H9 (cell line): ENCODE results near the gene FAM131C. TPM values are rescaled to one million over a fixed set of nuclear protein-coding genes. Genes with fewer than 3 reads are reported as not detected.

Experiments
- DNase-seq: peaks from one replicate; pipeline ENCODE4 v3.0.0-alpha.2; 2017
- H2AFZ ChIP-seq: one replicate; pipeline ENCODE4 v1.6.1; 2013; ENCODE audit warnings: mild to moderate bottlenecking, low read length, control low read depth, moderate library complexity
- H2AK5ac ChIP-seq: 2 replicates; pipeline ENCODE4 v1.6.1; 2013; ENCODE audit warnings: low read length, control low read depth, mixed read lengths; ENCODE audit not compliant: insufficient read length
- H2BK120ac ChIP-seq: one replicate; pipeline ENCODE4 v1.6.1; 2013; ENCODE audit warnings: low read depth, mild to moderate bottlenecking, low read length, control low read depth, inconsistent platforms; ENCODE audit not compliant: poor library complexity, severe bottlenecking
- H2BK12ac ChIP-seq: 2 replicates; pipeline ENCODE4 v1.6.1; 2013; ENCODE audit warnings: low read length, control low read depth, mixed read lengths, low read depth; ENCODE audit not compliant: insufficient read length
- H2BK15ac ChIP-seq: 2 replicates; pipeline ENCODE4 v1.6.1; 2013; ENCODE audit warnings: low read depth, low read length, control low read depth
- H2BK20ac ChIP-seq: one replicate; pipeline ENCODE4 v1.6.1; 2013; ENCODE audit warnings: low read depth, mild to moderate bottlenecking, low read length, control low read depth, inconsistent platforms; ENCODE audit not compliant: poor library complexity, severe bottlenecking
- H2BK5ac ChIP-seq: 2 replicates; pipeline ENCODE4 v1.6.1; 2013; ENCODE audit warnings: low read length, control low read depth, mixed read lengths; ENCODE audit not compliant: insufficient read length
- H3K14ac ChIP-seq: 2 replicates; pipeline ENCODE4 v1.6.1; 2013; ENCODE audit warnings: low read length, control low read depth; ENCODE audit not compliant: insufficient read depth
- H3K18ac ChIP-seq: 2 replicates; pipeline ENCODE4 v1.6.1; 2013; ENCODE audit warnings: low read depth, mild to moderate bottlenecking, mixed read lengths, low read length, control low read depth; ENCODE audit not compliant: insufficient read length
- H3K23ac ChIP-seq: 2 replicates; pipeline ENCODE4 v1.6.1; 2013; ENCODE audit warnings: low read length, control low read depth, mixed read lengths, low read depth; ENCODE audit not compliant: insufficient read length
- H3K23me2 ChIP-seq: 2 replicates; pipeline ENCODE4 v1.6.1; 2013; ENCODE audit warnings: low read depth, mild to moderate bottlenecking, mixed read lengths, low read length, control low read depth; ENCODE audit not compliant: insufficient read length, poor library complexity, severe bottlenecking
- H3K27ac ChIP-seq: 2 replicates; pipeline ENCODE4 v1.5.1; 2013; ENCODE audit warnings: low read length, control low read depth, mixed read lengths, low read depth; ENCODE audit not compliant: insufficient read length
- H3K27me3 ChIP-seq: 2 replicates; pipeline ENCODE4 v1.6.1; 2013; ENCODE audit warnings: low read length, control low read depth, inconsistent platforms; ENCODE audit not compliant: insufficient read depth
- H3K4ac ChIP-seq: 2 replicates; pipeline ENCODE4 v1.6.1; 2013; ENCODE audit warnings: low read depth, mild to moderate bottlenecking, control low read depth, inconsistent platforms, low read length, moderate library complexity
- H3K4me1 ChIP-seq: 2 replicates; pipeline ENCODE4 v1.6.1; 2013; ENCODE audit warnings: low read length, control low read depth, inconsistent platforms; ENCODE audit not compliant: insufficient read depth
- H3K4me2 ChIP-seq: 2 replicates; pipeline ENCODE4 v1.6.1; 2013; ENCODE audit warnings: low read length, control low read depth, mixed read lengths; ENCODE audit not compliant: insufficient read length, insufficient read depth
- H3K56ac ChIP-seq: 2 replicates; pipeline ENCODE4 v1.6.1; 2013; ENCODE audit warnings: low read depth, mild to moderate bottlenecking, mixed read lengths, low read length, control low read depth; ENCODE audit not compliant: insufficient read length
- H3K79me1 ChIP-seq: 2 replicates; pipeline ENCODE4 v1.6.1; 2013; ENCODE audit warnings: low read depth, mild to moderate bottlenecking, moderate library complexity, low read length, control low read depth, inconsistent platforms; ENCODE audit not compliant: insufficient read depth, poor library complexity, severe bottlenecking
- H3K79me2 ChIP-seq: 2 replicates; pipeline ENCODE4 v1.6.1; 2013; ENCODE audit warnings: low read length, control low read depth, inconsistent platforms; ENCODE audit not compliant: insufficient read depth
- H3K9ac ChIP-seq: 2 replicates; pipeline ENCODE4 v1.6.1; 2013; ENCODE audit warnings: low read length, control low read depth, mixed read lengths; ENCODE audit not compliant: insufficient read length; ENCODE audit errors: extremely low read depth
- H3K9me3 ChIP-seq: one replicate; pipeline ENCODE4 v1.6.1; 2013; ENCODE audit warnings: low read depth, low read length, inconsistent platforms; ENCODE audit not compliant: control insufficient read depth
- H3T11ph ChIP-seq: one replicate; pipeline ENCODE4 v1.6.1; 2013; ENCODE audit warnings: mild to moderate bottlenecking, low read length, control low read depth, inconsistent platforms
- H4K20me1 ChIP-seq: one replicate; pipeline ENCODE4 v1.6.1; 2013; ENCODE audit not compliant: control insufficient read depth, insufficient read length, insufficient read depth
- H4K5ac ChIP-seq: 2 replicates; pipeline ENCODE4 v1.6.1; 2013; ENCODE audit warnings: low read depth, mild to moderate bottlenecking, mixed read lengths, low read length, control low read depth; ENCODE audit not compliant: insufficient read length
- H4K8ac ChIP-seq: replicated peaks from 2 replicates; pipeline ENCODE4 v1.6.1; 2013; ENCODE audit warnings: low read length, control low read depth, mixed read lengths, low read depth; ENCODE audit not compliant: insufficient read length
- H4K91ac ChIP-seq: 2 replicates; pipeline ENCODE4 v1.6.1; 2013; ENCODE audit warnings: low read depth, mild to moderate bottlenecking, moderate library complexity, mixed read lengths, low read length, control low read depth; ENCODE audit not compliant: insufficient read length
- H3K27ac Mint-ChIP-seq, 3 experiments: 2 replicates in 2 of 3; 3 replicates in 1 of 3; pipeline ENCODE4 v1.8.0; 2020 to 2021; ENCODE audit warnings: mixed read lengths in 3 of 3, mild to moderate bottlenecking in 1 of 3, moderate library complexity in 1 of 3
- H3K27me3 Mint-ChIP-seq: 2 replicates; pipeline ENCODE4 v1.8.0; 2021; ENCODE audit warnings: low read depth, mild to moderate bottlenecking, moderate library complexity, mixed read lengths
- H3K36me3 Mint-ChIP-seq, 3 experiments: 2 replicates in 2 of 3; 3 replicates in 1 of 3; pipeline ENCODE4 v1.8.0; 2020 to 2021; ENCODE audit warnings: low read depth in 3 of 3, mixed read lengths in 3 of 3; ENCODE audit not compliant: insufficient read depth in 1 of 3
- H3K4me1 Mint-ChIP-seq, 2 experiments: 2 replicates each; pipeline ENCODE4 v1.8.0; 2020; ENCODE audit warnings: mixed read lengths in 2 of 2
- H3K4me3 Mint-ChIP-seq, 2 experiments: 2 replicates in 1 of 2; 3 replicates in 1 of 2; pipeline ENCODE4 v1.8.0; 2020 to 2021; ENCODE audit warnings: mild to moderate bottlenecking in 2 of 2, mixed read lengths in 2 of 2, moderate library complexity in 1 of 2
- H3K9me3 Mint-ChIP-seq, 2 experiments: 2 replicates in 1 of 2; 3 replicates in 1 of 2; pipeline ENCODE4 v1.8.0; 2020; ENCODE audit warnings: mild to moderate bottlenecking in 2 of 2, mixed read lengths in 2 of 2, moderate library complexity in 1 of 2
- WGBS: extraction: QIAGEN DNeasy Blood & Tissue Kit; methylation state at CpG from one replicate; pipeline ENCODE4 v1.1.7; 2013; ENCODE audit warnings: missing lambda C conversion rate, low lambda C conversion rate, mixed read lengths; ENCODE audit not compliant: insufficient read length; ENCODE audit errors: extremely low coverage; 5-methylcytosine and 5-hydroxymethylcytosine counted together
- total RNA-seq: library from RNA; stranded (reverse); gene quantifications from 2 replicates; pipeline ENCODE4 v1.2.1, GENCODE V29; 2021
- TF ChIP-seq, protein P1 (sequence below): fragments of 200-600 bp; sonication (generic); conservative IDR thresholded peaks from 3 replicates; pipeline ENCODE4 v1.8.0; 2021; ENCODE audit warnings: antibody characterized with exemption, mild to moderate bottlenecking

The FAM131C gene
- total RNA-seq, 1 experiment from 2014 or later: 0.61 TPM

DNA sequence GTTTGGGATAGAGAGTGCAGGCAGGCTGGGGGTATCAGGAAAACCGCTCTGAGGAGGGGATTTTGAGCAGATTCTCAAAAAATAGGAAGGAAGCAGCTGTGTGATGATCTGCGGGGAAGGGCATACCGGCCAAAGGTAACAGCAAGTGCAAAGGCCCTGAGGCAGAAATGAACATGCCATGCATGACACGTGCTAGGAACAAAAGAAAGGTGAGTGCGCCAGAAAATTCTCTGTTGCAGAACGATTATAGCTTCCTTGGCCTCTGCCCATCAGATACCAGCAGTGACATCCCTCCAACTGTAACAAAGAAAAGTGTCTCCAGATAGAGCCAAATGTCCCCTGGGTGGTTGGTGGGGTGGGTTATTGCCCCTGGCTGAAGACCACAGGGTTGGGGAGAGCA lies 37.0 kb upstream of the FAM131C start:
- H3K4me2 ChIP-seq: no peak overlapping the region
- no peak overlapping the region for H2BK15ac ChIP-seq
- no peak overlapping the region for H3K23ac ChIP-seq
- no peak overlapping the region for H3K18ac ChIP-seq
- H2BK20ac ChIP-seq: no peak overlapping the region
- H2AK5ac ChIP-seq: no peak overlapping the region
- H3K79me2 ChIP-seq: no peaks in the 10 kb centered on the region
- Mint-ChIP-seq H3K4me1 (peaks cover 28% of the 10 kb centered on the region in 2 experiments), H3K4me3 (no peak overlapping the region), H3K27me3 (peaks cover 29% of the 10 kb centered on the region), H3K27ac (no peak overlapping the region), H3K9me3 (peaks cover 15 to 21% of the 10 kb centered on the region in 2 experiments), H3K36me3 (peaks cover 5 to 14% (median 11%) of the 10 kb centered on the region in 3 experiments; a peak in 5 of 7 replicates)
- no peak overlapping the region for H4K8ac ChIP-seq
- H3K4me1 ChIP-seq: peaks cover 2% of the 10 kb centered on the region
- H3K56ac ChIP-seq: no peak overlapping the region
- H2AFZ ChIP-seq: no peak overlapping the region
- no peak overlapping the region for H4K5ac ChIP-seq
- H3K27me3 ChIP-seq: no peaks in the 10 kb centered on the region
- TF ChIP-seq, protein P1, sequence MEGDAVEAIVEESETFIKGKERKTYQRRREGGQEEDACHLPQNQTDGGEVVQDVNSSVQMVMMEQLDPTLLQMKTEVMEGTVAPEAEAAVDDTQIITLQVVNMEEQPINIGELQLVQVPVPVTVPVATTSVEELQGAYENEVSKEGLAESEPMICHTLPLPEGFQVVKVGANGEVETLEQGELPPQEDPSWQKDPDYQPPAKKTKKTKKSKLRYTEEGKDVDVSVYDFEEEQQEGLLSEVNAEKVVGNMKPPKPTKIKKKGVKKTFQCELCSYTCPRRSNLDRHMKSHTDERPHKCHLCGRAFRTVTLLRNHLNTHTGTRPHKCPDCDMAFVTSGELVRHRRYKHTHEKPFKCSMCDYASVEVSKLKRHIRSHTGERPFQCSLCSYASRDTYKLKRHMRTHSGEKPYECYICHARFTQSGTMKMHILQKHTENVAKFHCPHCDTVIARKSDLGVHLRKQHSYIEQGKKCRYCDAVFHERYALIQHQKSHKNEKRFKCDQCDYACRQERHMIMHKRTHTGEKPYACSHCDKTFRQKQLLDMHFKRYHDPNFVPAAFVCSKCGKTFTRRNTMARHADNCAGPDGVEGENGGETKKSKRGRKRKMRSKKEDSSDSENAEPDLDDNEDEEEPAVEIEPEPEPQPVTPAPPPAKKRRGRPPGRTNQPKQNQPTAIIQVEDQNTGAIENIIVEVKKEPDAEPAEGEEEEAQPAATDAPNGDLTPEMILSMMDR: no peak
- no peak overlapping the region for H3K14ac ChIP-seq
- no peaks in the 10 kb centered on the region for H3K79me1 ChIP-seq
- H3T11ph ChIP-seq: no peak overlapping the region
- peaks cover 5% of the 10 kb centered on the region for H3K9me3 ChIP-seq
- H2BK12ac ChIP-seq: no peak overlapping the region
- WGBS: no CpG with 5 or more reads among the region's 6 CpGs
- no peak for DNase-seq
- H2BK5ac ChIP-seq: no peak overlapping the region
- H3K23me2 ChIP-seq: no peaks in the 10 kb centered on the region
- no peak overlapping the region for H3K9ac ChIP-seq
- no peak overlapping the region for H4K91ac ChIP-seq
- no peaks in the 10 kb centered on the region for H4K20me1 ChIP-seq
- no peak overlapping the region for H3K4ac ChIP-seq
- no peak overlapping the region for H3K27ac ChIP-seq
- H2BK120ac ChIP-seq: no peak overlapping the region
